PFSK-1 (cell line): Measurements from ENCODE around the gene GPR132.

Source experiments
- POLR2AphosphoS5 ChIP-seq: IDR thresholded peaks from 2 replicates; pipeline ENCODE4 v1.6.1; 2012; ENCODE audit warnings: low read depth, mild to moderate bottlenecking, control low read depth, low read length, moderate library complexity
- TAF1 ChIP-seq: IDR thresholded peaks from 2 replicates; pipeline ENCODE4 v1.6.1; 2012; ENCODE audit warnings: low read length, control low read depth, borderline replicate concordance; ENCODE audit not compliant: insufficient read depth
- TF ChIP-seq, protein P1 (sequence below), 2 experiments: IDR thresholded peaks; 2 replicates each; pipeline versions ENCODE4 v1.6.1 to v1.8.0; 2011 to 2012; ENCODE audit warnings: low read depth in 2 of 2, low read length in 2 of 2, control low read depth in 1 of 2, inconsistent platforms in 1 of 2, mild to moderate bottlenecking in 1 of 2, moderate library complexity in 1 of 2; ENCODE audit not compliant: insufficient read depth in 1 of 2

DNA sequence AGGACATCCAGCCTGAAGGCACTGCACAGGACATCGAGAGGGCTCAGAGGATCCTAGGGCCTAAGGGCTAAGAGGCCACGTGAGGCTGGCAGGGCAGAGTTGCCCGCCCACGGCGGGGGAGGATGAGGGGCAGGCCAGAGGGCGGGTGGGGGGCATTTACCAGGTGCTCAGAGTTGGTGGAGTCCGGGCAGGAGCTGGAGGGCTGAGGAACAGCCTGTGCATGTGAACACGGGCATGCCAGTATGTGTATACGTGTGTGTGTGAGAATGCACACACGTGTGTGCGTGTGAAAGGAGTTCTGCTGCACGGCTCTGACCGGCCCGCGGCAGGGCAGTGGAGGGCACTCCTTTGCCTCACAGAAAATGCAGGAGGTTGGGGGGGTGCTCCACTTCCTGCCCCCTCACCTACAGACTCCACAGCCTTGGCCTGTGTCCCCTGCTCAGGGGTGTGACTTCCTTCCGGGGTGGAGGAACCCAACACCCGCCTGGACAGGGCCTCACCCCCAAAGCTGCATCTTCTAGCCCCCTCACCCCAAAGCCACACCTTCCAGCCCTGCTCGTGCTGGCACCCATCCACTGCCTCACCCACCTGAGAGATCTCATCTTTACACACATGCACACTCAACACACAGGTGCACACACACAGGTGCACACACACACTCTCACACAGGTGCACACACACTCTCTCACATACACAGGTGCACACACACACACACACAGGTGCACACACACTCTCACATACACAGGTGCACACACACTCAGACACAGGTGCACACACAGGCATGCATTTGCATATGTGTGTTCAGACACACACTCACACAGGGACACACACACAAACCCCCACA is 11.8 kb upstream of the GPR132 start:
- TF ChIP-seq POLR2AphosphoS5 (no peak), TAF1 (no peak)
- TF ChIP-seq, protein P1, sequence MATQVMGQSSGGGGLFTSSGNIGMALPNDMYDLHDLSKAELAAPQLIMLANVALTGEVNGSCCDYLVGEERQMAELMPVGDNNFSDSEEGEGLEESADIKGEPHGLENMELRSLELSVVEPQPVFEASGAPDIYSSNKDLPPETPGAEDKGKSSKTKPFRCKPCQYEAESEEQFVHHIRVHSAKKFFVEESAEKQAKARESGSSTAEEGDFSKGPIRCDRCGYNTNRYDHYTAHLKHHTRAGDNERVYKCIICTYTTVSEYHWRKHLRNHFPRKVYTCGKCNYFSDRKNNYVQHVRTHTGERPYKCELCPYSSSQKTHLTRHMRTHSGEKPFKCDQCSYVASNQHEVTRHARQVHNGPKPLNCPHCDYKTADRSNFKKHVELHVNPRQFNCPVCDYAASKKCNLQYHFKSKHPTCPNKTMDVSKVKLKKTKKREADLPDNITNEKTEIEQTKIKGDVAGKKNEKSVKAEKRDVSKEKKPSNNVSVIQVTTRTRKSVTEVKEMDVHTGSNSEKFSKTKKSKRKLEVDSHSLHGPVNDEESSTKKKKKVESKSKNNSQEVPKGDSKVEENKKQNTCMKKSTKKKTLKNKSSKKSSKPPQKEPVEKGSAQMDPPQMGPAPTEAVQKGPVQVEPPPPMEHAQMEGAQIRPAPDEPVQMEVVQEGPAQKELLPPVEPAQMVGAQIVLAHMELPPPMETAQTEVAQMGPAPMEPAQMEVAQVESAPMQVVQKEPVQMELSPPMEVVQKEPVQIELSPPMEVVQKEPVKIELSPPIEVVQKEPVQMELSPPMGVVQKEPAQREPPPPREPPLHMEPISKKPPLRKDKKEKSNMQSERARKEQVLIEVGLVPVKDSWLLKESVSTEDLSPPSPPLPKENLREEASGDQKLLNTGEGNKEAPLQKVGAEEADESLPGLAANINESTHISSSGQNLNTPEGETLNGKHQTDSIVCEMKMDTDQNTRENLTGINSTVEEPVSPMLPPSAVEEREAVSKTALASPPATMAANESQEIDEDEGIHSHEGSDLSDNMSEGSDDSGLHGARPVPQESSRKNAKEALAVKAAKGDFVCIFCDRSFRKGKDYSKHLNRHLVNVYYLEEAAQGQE (IDR thresholded peaks at IDR 0.05; ENCODE audit: insufficient read depth in 1 of 2, low read depth in 2 of 2, low read length in 2 of 2) = no peak
